K562 (cell line): Measurements from ENCODE around the gene C2CD2. TPM values are rescaled to one million over a fixed set of nuclear protein-coding genes. Genes with fewer than 3 reads are reported as not detected.

Experiments used
- ATAC-seq: fragments of 200-7000 bp; cut with Tn5 transposase; 3 replicates; pipeline ENCODE4 v1.9.1; 2020; ENCODE audit warnings: moderate library complexity
- BruUV-seq: library from RNA; stranded (reverse); fragments of 400-500 nt; replicated peaks from 2 replicates; lab custom pipeline; 2021; lab: Mats Ljungman, UMichigan
- CTCF ChIA-PET: fragments of 300-600 bp; formaldehyde crosslinking; extraction: SDS; loops from one replicate; lab custom pipeline; 2021; ENCODE audit warnings: low intra/inter-chr PET ratio; lab: Yijun Ruan, JAX
- POLR2A ChIA-PET: fragments of 300-600, 350-650 bp; sonication (Branson Sonifier 250); formaldehyde crosslinking; extraction: SDS; loops from one replicate; lab custom pipeline; 2021; ENCODE audit warnings: antibody characterized with exemption, inconsistent platforms; lab: Yijun Ruan, JAX
- DNase-seq, 4 experiments: peaks; one replicate each; pipeline versions ENCODE4 v3.0.0 to v3.0.0-alpha.2; 2011 to 2018; ENCODE audit warnings: low spot score in 3 of 4, mixed read lengths in 3 of 4; ENCODE audit errors: extremely low read depth in 1 of 4
- FAIRE-seq: peaks from 2 replicates; lab custom pipeline; 2011; peaks lifted over from hg19 to GRCh38; lab: Jason Lieb, UNC
- H2AFZ ChIP-seq: 2 replicates; pipeline ENCODE4 v1.6.0; 2011; ENCODE audit warnings: low read depth, low read length, control low read depth, inconsistent platforms
- H3K27ac ChIP-seq: fragments of 200-600 bp; 3 replicates; pipeline ENCODE4 v1.8.0; 2011; ENCODE audit warnings: low read depth, mild to moderate bottlenecking, control low read depth, inconsistent platforms, low read length, moderate library complexity, mixed read lengths; ENCODE audit errors: extremely low read depth
- H3K27me3 ChIP-seq, 2 experiments: fragments of 300-600 bp in 1 of 2; 2 replicates in 1 of 2; 3 replicates in 1 of 2; pipeline versions ENCODE4 v1.6.0 to v1.8.0; 2011; ENCODE audit warnings: inconsistent platforms in 2 of 2, low read length in 2 of 2, mild to moderate bottlenecking in 1 of 2, mixed read lengths in 1 of 2, moderate library complexity in 1 of 2; ENCODE audit not compliant: control insufficient read depth in 2 of 2, insufficient read depth in 2 of 2
- H3K36me3 ChIP-seq: fragments of 300-600 bp; 3 replicates; pipeline ENCODE4 v1.8.0; 2011; ENCODE audit warnings: mild to moderate bottlenecking, low read length, inconsistent platforms; ENCODE audit not compliant: control insufficient read depth, insufficient read depth
- H3K4me1 ChIP-seq, 2 experiments: fragments of 200-600 bp in 1 of 2; replicated peaks in 1 of 2; 2 replicates in 1 of 2; 3 replicates in 1 of 2; pipeline versions ENCODE4 v1.5.1 to v1.8.0; 2011; ENCODE audit warnings: inconsistent platforms in 2 of 2, low read length in 2 of 2, mild to moderate bottlenecking in 1 of 2, mixed read lengths in 1 of 2, moderate library complexity in 1 of 2; ENCODE audit not compliant: control insufficient read depth in 2 of 2, insufficient read depth in 2 of 2
- H3K4me2 ChIP-seq: 2 replicates; pipeline ENCODE4 v1.6.1; 2011; ENCODE audit warnings: low read length, control low read depth, inconsistent platforms, mixed read lengths; ENCODE audit not compliant: insufficient read depth
- H3K4me3 ChIP-seq: fragments of 200-600 bp; sonication (generic), shearing (Covaris generic); 2 replicates; pipeline ENCODE4 v1.5.1; 2016; ENCODE audit warnings: control low read depth, inconsistent platforms
- H3K79me2 ChIP-seq: fragments of 200-600 bp; 3 replicates; pipeline ENCODE4 v1.8.0; 2011; ENCODE audit warnings: low read length, inconsistent platforms; ENCODE audit not compliant: control insufficient read depth, insufficient read depth
- H3K9ac ChIP-seq, 2 experiments: 2 replicates each; pipeline versions ENCODE4 v1.6.0 to v1.6.1; 2011; ENCODE audit warnings: low read depth in 2 of 2, low read length in 2 of 2, control low read depth in 1 of 2, inconsistent platforms in 1 of 2, mild to moderate bottlenecking in 1 of 2, mixed read lengths in 1 of 2; ENCODE audit not compliant: insufficient read depth in 1 of 2
- H3K9me1 ChIP-seq: one replicate; pipeline ENCODE4 v1.6.0; 2011; ENCODE audit warnings: inconsistent platforms, mild to moderate bottlenecking, low read length, moderate library complexity; ENCODE audit not compliant: control insufficient read depth, insufficient read depth
- H3K9me3 ChIP-seq: replicated peaks from 2 replicates; pipeline ENCODE4 v1.5.1; 2011; ENCODE audit warnings: low read depth, low read length, inconsistent platforms; ENCODE audit not compliant: control insufficient read depth, insufficient read depth
- H4K20me1 ChIP-seq: replicated peaks from 2 replicates; pipeline ENCODE4 v1.6.1; 2011; ENCODE audit warnings: low read length, inconsistent platforms, mixed read lengths; ENCODE audit not compliant: control insufficient read depth, insufficient read depth
- DIDO1 ChIP-seq: fragments of 450-650 bp; IDR thresholded peaks from 2 replicates; pipeline ENCODE4 v1.6.1; 2016; ENCODE audit warnings: low read depth, missing biosample characterization, missing genetic modification characterization
- DNMT1 ChIP-seq: fragments of 450-650 bp; IDR thresholded peaks from 2 replicates; pipeline ENCODE4 v1.6.1; 2016; ENCODE audit warnings: antibody characterized with exemption, mild to moderate bottlenecking
- LARP7 ChIP-seq: fragments of 450-650 bp; IDR thresholded peaks from 2 replicates; pipeline ENCODE4 v1.6.1; 2016
- NCOA1 ChIP-seq: fragments of 450-650 bp; IDR thresholded peaks from 2 replicates; pipeline ENCODE4 v1.6.1; 2016; ENCODE audit warnings: low read depth
- PHF8 ChIP-seq: fragments of 200-600 bp; sonication (generic); IDR thresholded peaks from 2 replicates; pipeline ENCODE4 v1.6.1; 2012; ENCODE audit warnings: mixed run types, mild to moderate bottlenecking, inconsistent platforms, low read length, moderate library complexity, borderline replicate concordance
- PYGO2 ChIP-seq: fragments of 450-650 bp; IDR thresholded peaks from 2 replicates; pipeline ENCODE4 v1.6.1; 2016; ENCODE audit warnings: mild to moderate bottlenecking, missing genetic modification characterization, moderate library complexity, missing compliant biosample characterization
- SETDB1 ChIP-seq: IDR thresholded peaks from one replicate; pipeline ENCODE4 v1.6.1; 2012; ENCODE audit warnings: low read length, control low read depth, inconsistent platforms
- SP1 ChIP-seq: sonication (generic); formaldehyde crosslinking; IDR thresholded peaks from 2 replicates; pipeline ENCODE4 v1.8.1; 2022; ENCODE audit warnings: mild to moderate bottlenecking, missing genetic modification reagents
- SUPT5H ChIP-seq: fragments of 450-650 bp; IDR thresholded peaks from 2 replicates; pipeline ENCODE4 v1.6.1; 2016
- YBX1 ChIP-seq: fragments of 450-650 bp; IDR thresholded peaks from 2 replicates; pipeline ENCODE4 v1.7.1; 2016; ENCODE audit warnings: mild to moderate bottlenecking
- ZFP1 ChIP-seq: fragments of 450-650 bp; formaldehyde crosslinking; IDR thresholded peaks from 2 replicates; pipeline ENCODE4 v1.4.0; 2020; ENCODE audit warnings: mild to moderate bottlenecking, mixed read lengths
- ZNF134 ChIP-seq: fragments of 250-450 bp; sonication (Bioruptor Pico); conservative IDR thresholded peaks from 2 replicates; pipeline ENCODE4 v1.4.0; 2020
- ZNF3 ChIP-seq: fragments of 250-450 bp; sonication (Bioruptor Pico); IDR thresholded peaks from 2 replicates; pipeline ENCODE4 v1.5.0; 2021; ENCODE audit warnings: mild to moderate bottlenecking, moderate library complexity
- WGBS: fragments of 100-300 bp; shearing (Covaris generic); methylation state at CpG from one replicate; pipeline ENCODE4 v1.1.6; 2016; ENCODE audit warnings: low coverage, mixed read lengths; ENCODE audit not compliant: insufficient coverage; ENCODE audit errors: missing lambda C conversion rate; 5-methylcytosine and 5-hydroxymethylcytosine counted together
- in situ Hi-C: fragments of 300-500 bp; cut with MboI; formaldehyde crosslinking; loops from 4 replicates; pipeline ENCODE4 v1.15.0; 2018; ENCODE audit warnings: inconsistent platforms, mixed read lengths
- intact Hi-C: fragments of 100-400 bp; cut with micrococcal nuclease; formaldehyde crosslinking; loops from 2 replicates; pipeline ENCODE4 v1.14.2; 2022
- polyA plus RNA-seq, 8 experiments: library from polyadenylated mRNA; depleted of rRNA in 4 of 8; stranded (reverse) in 5 of 8; unstranded in 3 of 8; fragments of >200 nt; fragmentation: Nextera tagmentation in 2 of 8; fragmentation: Illumina TruSeq in 1 of 8; extraction: Ambion mirVana in 2 of 8; extraction: Trizol in 1 of 8; gene quantifications; 2 replicates each; pipeline versions ENCODE4 v1.2.1 to v1.2.3, GENCODE V29; 2011 to 2014; ENCODE audit warnings: inconsistent platforms in 1 of 8, missing spikeins in 1 of 8
- total RNA-seq, 7 experiments: library from RNA; depleted of rRNA in 6 of 7; stranded (reverse); fragments of >200 nt in 6 of 7; fragmentation: Illumina TruSeq in 2 of 7; extraction: Trizol in 2 of 7; gene quantifications; 2 replicates each; pipeline versions ENCODE4 v1.2.1 to v1.2.3, GENCODE V29; 2011 to 2021; ENCODE audit warnings: low replicate concordance in 1 of 7
- TF ChIP-seq, protein P1 (sequence below): sonication (generic); formaldehyde crosslinking; IDR thresholded peaks from 2 replicates; pipeline ENCODE4 v1.8.1; 2022; ENCODE audit warnings: missing genetic modification reagents
- TF ChIP-seq, protein P2 (sequence below): sonication (generic); formaldehyde crosslinking; IDR thresholded peaks from 2 replicates; pipeline ENCODE4 v1.8.0; 2022; ENCODE audit warnings: mild to moderate bottlenecking, low read depth, missing genetic modification reagents
- TF ChIP-seq, protein P3 (sequence below): IDR thresholded peaks from 2 replicates; pipeline ENCODE4 v1.6.1; 2011; ENCODE audit not compliant: insufficient read length; ENCODE audit errors: extremely low read depth

The C2CD2 gene
- total and polyA plus RNA-seq, 9 of the 15 experiments (the other 6 are each of a cell fraction or from before 2014, with no cell fraction given) = 1.3 to 21.6 (median 12.1) TPM

DNA sequence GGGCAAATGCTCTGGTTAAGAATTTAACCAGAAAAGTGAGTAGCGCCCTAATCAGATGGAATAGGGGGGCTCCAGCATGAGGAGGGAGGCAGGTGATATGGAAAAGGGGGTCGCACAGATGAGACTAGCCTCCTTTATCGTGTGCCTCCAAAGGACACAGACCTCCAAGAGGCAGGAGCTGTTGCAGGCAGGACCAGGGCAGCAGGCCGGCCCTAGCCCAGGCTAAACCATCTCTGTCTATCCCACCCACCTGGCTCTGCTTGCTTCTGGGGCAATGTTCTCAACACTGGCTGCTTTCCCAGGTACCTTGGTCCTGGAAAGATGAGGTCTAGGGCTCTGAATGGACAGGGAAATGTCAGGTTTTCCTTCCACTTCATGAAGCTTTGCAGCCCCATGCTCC lies 36.3 kb downstream of the C2CD2 start:
- Histone ChIP-seq H3K27ac (no peak overlapping the region), H3K4me3 (no peak overlapping the region), H3K9ac (no peak overlapping the region), H2AFZ (no peak overlapping the region), H3K9me3 (no peaks in the 10 kb centered on the region), H3K9me1 (no peaks in the 10 kb centered on the region), H3K36me3 (peaks cover 46% of the 10 kb centered on the region), H3K27me3 (no peaks in the 10 kb centered on the region), H3K4me1 (peaks cover 0 to 3% of the 10 kb centered on the region in 2 experiments; a peak in 1 of 5 replicates), H4K20me1 (no peaks in the 10 kb centered on the region; the same call in 1 of the 2 replicates), H3K79me2 (no peaks in the 10 kb centered on the region), H3K4me2 (no peak overlapping the region)
- in situ Hi-C loops = no loop called here
- BruUV-seq = no TSS peak
- no peak for TF ChIP-seq DNMT1
- TF ChIP-seq SUPT5H = no peak
- TF ChIP-seq, protein P1, sequence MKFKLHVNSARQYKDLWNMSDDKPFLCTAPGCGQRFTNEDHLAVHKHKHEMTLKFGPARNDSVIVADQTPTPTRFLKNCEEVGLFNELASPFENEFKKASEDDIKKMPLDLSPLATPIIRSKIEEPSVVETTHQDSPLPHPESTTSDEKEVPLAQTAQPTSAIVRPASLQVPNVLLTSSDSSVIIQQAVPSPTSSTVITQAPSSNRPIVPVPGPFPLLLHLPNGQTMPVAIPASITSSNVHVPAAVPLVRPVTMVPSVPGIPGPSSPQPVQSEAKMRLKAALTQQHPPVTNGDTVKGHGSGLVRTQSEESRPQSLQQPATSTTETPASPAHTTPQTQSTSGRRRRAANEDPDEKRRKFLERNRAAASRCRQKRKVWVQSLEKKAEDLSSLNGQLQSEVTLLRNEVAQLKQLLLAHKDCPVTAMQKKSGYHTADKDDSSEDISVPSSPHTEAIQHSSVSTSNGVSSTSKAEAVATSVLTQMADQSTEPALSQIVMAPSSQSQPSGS = no peak
- no peak for TF ChIP-seq YBX1
- no peak for TF ChIP-seq ZNF134 (CRISPR knock-in tag)
- TF ChIP-seq ZNF3 (CRISPR knock-in tag) = no peak
- TF ChIP-seq LARP7 = no peak
- no peak for TF ChIP-seq NCOA1
- TF ChIP-seq PHF8 = no peak
- no peak for TF ChIP-seq SP1 (CRISPR knock-in tag)
- TF ChIP-seq, protein P2, sequence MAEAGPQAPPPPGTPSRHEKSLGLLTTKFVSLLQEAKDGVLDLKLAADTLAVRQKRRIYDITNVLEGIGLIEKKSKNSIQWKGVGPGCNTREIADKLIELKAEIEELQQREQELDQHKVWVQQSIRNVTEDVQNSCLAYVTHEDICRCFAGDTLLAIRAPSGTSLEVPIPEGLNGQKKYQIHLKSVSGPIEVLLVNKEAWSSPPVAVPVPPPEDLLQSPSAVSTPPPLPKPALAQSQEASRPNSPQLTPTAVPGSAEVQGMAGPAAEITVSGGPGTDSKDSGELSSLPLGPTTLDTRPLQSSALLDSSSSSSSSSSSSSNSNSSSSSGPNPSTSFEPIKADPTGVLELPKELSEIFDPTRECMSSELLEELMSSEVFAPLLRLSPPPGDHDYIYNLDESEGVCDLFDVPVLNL (CRISPR knock-in tag) = no peak
- TF ChIP-seq DIDO1 = no peak
- TF ChIP-seq ZFP1 = no peak
- no peak for TF ChIP-seq PYGO2 (tag)
- no peak for TF ChIP-seq SETDB1
- TF ChIP-seq, protein P3, sequence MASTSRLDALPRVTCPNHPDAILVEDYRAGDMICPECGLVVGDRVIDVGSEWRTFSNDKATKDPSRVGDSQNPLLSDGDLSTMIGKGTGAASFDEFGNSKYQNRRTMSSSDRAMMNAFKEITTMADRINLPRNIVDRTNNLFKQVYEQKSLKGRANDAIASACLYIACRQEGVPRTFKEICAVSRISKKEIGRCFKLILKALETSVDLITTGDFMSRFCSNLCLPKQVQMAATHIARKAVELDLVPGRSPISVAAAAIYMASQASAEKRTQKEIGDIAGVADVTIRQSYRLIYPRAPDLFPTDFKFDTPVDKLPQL = no peak
- DNase-seq (no peak), ATAC-seq (no peak), FAIRE-seq (no peak)
- ChIA-PET POLR2A (no interaction called here), CTCF (interaction anchor here (0.6 to 1.9 kb wide), 2 partner anchors 9 to 101 kb away, joined by 3 to 10 read pairs; no protein-coding TSS in a partner anchor)
- 87% methylated on average over 4 of the region's 4 CpGs for WGBS
- intact Hi-C loops = loop anchor here (2.0 kb wide), 1 partner anchor 101 kb away; no protein-coding TSS in a partner anchor
